Measurements from ENCODE around the gene ADAMTS15.

Gene ADAMTS15

GRCh38 chr11:130448416-130449309 lies at the start of gene ADAMTS15:
ADAMTS15 (plus strand) TSS chr11:130448645; CDS start chr11:130448974, 329 bp downstream.
- FAIRE-seq, result peak; percentile 23

GRCh38 chr11:130399196-130399595 lies 49.2 kb upstream of the ADAMTS15 start:
- FAIRE-seq, result no peak

- peak; percentile 23 for FAIRE-seq
Measured at GRCh38 chr11:130400781-130401483, 47.5 kb upstream of the ADAMTS15 start.

- no peak for FAIRE-seq
Measured at GRCh38 chr11:130402570-130402969, 45.9 kb upstream of the ADAMTS15 start.

- FAIRE-seq, result no peak
Measured at GRCh38 chr11:130403271-130403804, 45.1 kb upstream of the ADAMTS15 start.

- FAIRE-seq, result no peak
Measured at GRCh38 chr11:130403967-130404366, 44.5 kb upstream of the ADAMTS15 start.

GRCh38 chr11:130404727-130405126 lies 43.7 kb upstream of the ADAMTS15 start:
- FAIRE-seq, result no peak

GRCh38 chr11:130405428-130405827 lies 43.0 kb upstream of the ADAMTS15 start:
- FAIRE-seq, result no peak

- FAIRE-seq, result no peak
Measured at GRCh38 chr11:130407978-130408377, 40.5 kb upstream of the ADAMTS15 start.

GRCh38 chr11:130408401-130408890 lies 40.0 kb upstream of the ADAMTS15 start:
- FAIRE-seq, result no peak

GRCh38 chr11:130408901-130409300 lies 39.5 kb upstream of the ADAMTS15 start:
- FAIRE-seq, result no peak

- no peak for FAIRE-seq
Measured at GRCh38 chr11:130409594-130410388, 38.7 kb upstream of the ADAMTS15 start.

- no peak for FAIRE-seq
Measured at GRCh38 chr11:130411223-130411622, 37.2 kb upstream of the ADAMTS15 start.

- FAIRE-seq, result no peak
Measured at GRCh38 chr11:130413405-130414106, 34.9 kb upstream of the ADAMTS15 start.

GRCh38 chr11:130414107-130415080 lies 34.1 kb upstream of the ADAMTS15 start:
- no peak for FAIRE-seq

GRCh38 chr11:130415731-130416529 lies 32.5 kb upstream of the ADAMTS15 start:
- no peak for FAIRE-seq

GRCh38 chr11:130416530-130416882 lies 31.9 kb upstream of the ADAMTS15 start:
- no peak for FAIRE-seq

- FAIRE-seq, result no peak
Measured at GRCh38 chr11:130416906-130417305, 31.5 kb upstream of the ADAMTS15 start.

- FAIRE-seq, result no peak
Measured at GRCh38 chr11:130418210-130418609, 30.2 kb upstream of the ADAMTS15 start.

GRCh38 chr11:130418756-130419155 lies 29.7 kb upstream of the ADAMTS15 start:
- FAIRE-seq, result no peak
